Brain microvascular endothelial cell (primary cell): ENCODE data around the gene SPRR1B.

Source experiments
- DNase-seq: peaks from one replicate; pipeline ENCODE4 v3.0.0-alpha.2; 2020
- H3K27ac ChIP-seq: fragments of 250-450 bp; sonication (Bioruptor Pico); 2 replicates; pipeline ENCODE4 v1.5.1; 2020; ENCODE audit warnings: mild to moderate bottlenecking, moderate library complexity
- H3K27me3 ChIP-seq: fragments of 250-450 bp; sonication (Bioruptor Pico); replicated peaks from 2 replicates; pipeline ENCODE4 v1.5.1; 2020; ENCODE audit warnings: mild to moderate bottlenecking
- H3K36me3 ChIP-seq: fragments of 250-450 bp; sonication (Bioruptor Pico); replicated peaks from 2 replicates; pipeline ENCODE4 v1.5.1; 2020; ENCODE audit warnings: mild to moderate bottlenecking
- H3K4me3 ChIP-seq: 2 replicates; pipeline ENCODE4 v1.5.1; 2011; ENCODE audit warnings: low read depth, mild to moderate bottlenecking, control low read depth, low read length, moderate library complexity
- CTCF ChIP-seq: IDR thresholded peaks from 2 replicates; pipeline ENCODE4 v1.5.1; 2011; ENCODE audit warnings: low read depth, mild to moderate bottlenecking, moderate library complexity, low read length, control low read depth, inconsistent platforms; ENCODE audit errors: missing control alignments
- in situ Hi-C: cut with HindIII; loops from 2 replicates; pipeline ENCODE4 v1.10.0; 2017; ENCODE audit warnings: low sequenced_read_pairs, low pct_ligation_motif_present

The SPRR1B gene

GRCh38 chr1:152995842-152996241 is 35.2 kb upstream of the SPRR1B start:
- in situ Hi-C loops = no loop called here
- Histone ChIP-seq H3K27me3 (no peaks in the 10 kb centered on the region), H3K27ac (no peak overlapping the region), H3K36me3 (no peaks in the 10 kb centered on the region), H3K4me3 (no peak overlapping the region)
- no peak for TF ChIP-seq CTCF
- DNase-seq = no peak

GRCh38 chr1:152996633-152997400 is 34.2 kb upstream of the SPRR1B start:
- DNase-seq = no peak
- no peak for TF ChIP-seq CTCF
- in situ Hi-C loops = no loop called here
- Histone ChIP-seq H3K4me3 (no peak overlapping the region), H3K27me3 (no peaks in the 10 kb centered on the region), H3K27ac (no peak overlapping the region), H3K36me3 (no peaks in the 10 kb centered on the region)

- no peak for TF ChIP-seq CTCF
- Histone ChIP-seq H3K4me3 (no peak overlapping the region), H3K27me3 (no peaks in the 10 kb centered on the region), H3K27ac (no peak overlapping the region), H3K36me3 (no peaks in the 10 kb centered on the region)
- no peak for DNase-seq
- in situ Hi-C loops = no loop called here
Observed at GRCh38 chr1:152997901-152998300, 33.1 kb upstream of the SPRR1B start.

GRCh38 chr1:152998476-152998875 is 32.5 kb upstream of the SPRR1B start:
- no peak overlapping the region for H3K4me3 ChIP-seq
- no peak for DNase-seq
- in situ Hi-C loops = no loop called here
- no peaks in the 10 kb centered on the region for H3K36me3 ChIP-seq
- no peak overlapping the region for H3K27ac ChIP-seq
- no peaks in the 10 kb centered on the region for H3K27me3 ChIP-seq
- TF ChIP-seq CTCF = no peak

- DNase-seq = no peak
- H3K27ac ChIP-seq = no peak overlapping the region
- H3K27me3 ChIP-seq = no peaks in the 10 kb centered on the region
- TF ChIP-seq CTCF = no peak
- H3K36me3 ChIP-seq = no peaks in the 10 kb centered on the region
- H3K4me3 ChIP-seq = no peak overlapping the region
- in situ Hi-C loops = no loop called here
Observed at GRCh38 chr1:152999818-153000217, 31.2 kb upstream of the SPRR1B start.

GRCh38 chr1:153000294-153000693 is 30.7 kb upstream of the SPRR1B start:
- no peaks in the 10 kb centered on the region for H3K36me3 ChIP-seq
- H3K4me3 ChIP-seq = no peak overlapping the region
- H3K27me3 ChIP-seq = no peaks in the 10 kb centered on the region
- TF ChIP-seq CTCF = no peak
- in situ Hi-C loops = no loop called here
- no peak overlapping the region for H3K27ac ChIP-seq
- no peak for DNase-seq
